ENCODE results near the gene PIK3R6.

GRCh38 chr17:8884336-8884990 is 17.0 kb upstream of the PIK3R6 start:
- TF ChIP-seq CTCF (conservative IDR thresholded peaks at IDR 0.05; ENCODE audit: low read depth, low read length) = no peak
- no peak for TF ChIP-seq EZH2 (IDR thresholded peaks at IDR 0.05; ENCODE audit: low read length, unreplicated experiment)
- no peak for TF ChIP-seq EZH2phosphoT487 (IDR thresholded peaks at IDR 0.05; ENCODE audit: borderline replicate concordance, low read length)

All from PC-3 (cell line).